Loucy (cell line): ENCODE data around the gene NR2F1-AS1.

Source experiments
- H2AFZ ChIP-seq: fragments of 200-600 bp; sonication (generic); 2 replicates; pipeline ENCODE4 v1.6.0; 2016; ENCODE audit warnings: antibody characterized with exemption, mild to moderate bottlenecking, low read length, moderate library complexity
- H3F3A ChIP-seq: fragments of 200-600 bp; 2 replicates; pipeline ENCODE4 v1.6.0; 2016; ENCODE audit warnings: antibody characterized with exemption, low read depth, mild to moderate bottlenecking
- H3K27me3 ChIP-seq: fragments of 200-600 bp; sonication (generic); 2 replicates; pipeline ENCODE4 v1.6.1; 2014; ENCODE audit warnings: low read length, mild to moderate bottlenecking; ENCODE audit not compliant: insufficient read depth, poor library complexity, severe bottlenecking
- H3K36me3 ChIP-seq: fragments of 200-600 bp; sonication (generic); 2 replicates; pipeline ENCODE4 v1.6.1; 2016; ENCODE audit warnings: low read length; ENCODE audit not compliant: insufficient read depth
- H3K4me1 ChIP-seq: fragments of 200-600 bp; sonication (generic); 2 replicates; pipeline ENCODE4 v1.5.1; 2014; ENCODE audit warnings: low read length, mild to moderate bottlenecking; ENCODE audit not compliant: insufficient read depth, poor library complexity, severe bottlenecking
- H3K4me2 ChIP-seq: fragments of 200-600 bp; sonication (generic); 2 replicates; pipeline ENCODE4 v1.6.0; 2014; ENCODE audit warnings: antibody characterized with exemption, low read length, low read depth, mild to moderate bottlenecking; ENCODE audit not compliant: poor library complexity, severe bottlenecking
- H3K4me3 ChIP-seq: fragments of 200-600 bp; sonication (generic); 2 replicates; pipeline ENCODE4 v1.5.1; 2014; ENCODE audit warnings: low read length, mild to moderate bottlenecking, mixed read lengths; ENCODE audit not compliant: poor library complexity, severe bottlenecking
- H3K79me2 ChIP-seq: fragments of 200-600 bp; sonication (generic); 2 replicates; pipeline ENCODE4 v1.6.1; 2014; ENCODE audit warnings: low read length; ENCODE audit not compliant: insufficient read depth
- H3K9ac ChIP-seq: fragments of 200-600 bp; sonication (generic); 2 replicates; pipeline ENCODE4 v1.6.0; 2014; ENCODE audit warnings: mild to moderate bottlenecking, low read depth, low read length, moderate library complexity; ENCODE audit not compliant: poor library complexity, severe bottlenecking
- H3K9me2 ChIP-seq: fragments of 200-600 bp; sonication (generic); replicated peaks from 2 replicates; pipeline ENCODE4 v1.6.1; 2016; ENCODE audit warnings: low read depth, low read length, mixed read lengths
- H3K9me3 ChIP-seq: fragments of 200-600 bp; sonication (generic); 2 replicates; pipeline ENCODE4 v1.6.1; 2014; ENCODE audit warnings: mild to moderate bottlenecking, antibody characterized with exemption, low read length, low read depth; ENCODE audit not compliant: insufficient read depth
- H4K20me1 ChIP-seq: fragments of 200-600 bp; sonication (generic); 2 replicates; pipeline ENCODE4 v1.6.0; 2014; ENCODE audit warnings: antibody characterized with exemption, low read length, mild to moderate bottlenecking; ENCODE audit not compliant: insufficient read depth, poor library complexity, severe bottlenecking
- CTCF ChIP-seq: fragments of 200-600 bp; sonication (generic); conservative IDR thresholded peaks from 2 replicates; pipeline ENCODE4 v1.5.1; 2014; ENCODE audit warnings: mild to moderate bottlenecking, antibody characterized with exemption, low read length
- EZH2phosphoT487 ChIP-seq: fragments of 200-600 bp; IDR thresholded peaks from 2 replicates; pipeline ENCODE4 v1.6.1; 2018; ENCODE audit warnings: antibody characterized with exemption, mild to moderate bottlenecking, moderate library complexity, borderline replicate concordance

The NR2F1-AS1 gene

GRCh38 chr5:93574491-93575305, 6.3 kb downstream of the NR2F1-AS1 start:
- Histone ChIP-seq H3K4me3 (no peak overlapping the region), H3K27me3 (no peaks in the 10 kb centered on the region), H3K4me1 (no peaks in the 10 kb centered on the region), H3K9me2 (no peaks in the 10 kb centered on the region), H3K79me2 (no peaks in the 10 kb centered on the region), H3K36me3 (no peaks in the 10 kb centered on the region), H3K9me3 (no peaks in the 10 kb centered on the region), H3K9ac (no peak overlapping the region), H4K20me1 (no peaks in the 10 kb centered on the region), H3F3A (no peaks in the 10 kb centered on the region), H2AFZ (no peak overlapping the region), H3K4me2 (no peak overlapping the region)
- TF ChIP-seq EZH2phosphoT487 (no peak), CTCF (no peak)

GRCh38 chr5:93573354-93574351, 7.4 kb downstream of the NR2F1-AS1 start:
- Histone ChIP-seq H3K9me3 (no peaks in the 10 kb centered on the region), H3F3A (no peaks in the 10 kb centered on the region), H3K27me3 (no peaks in the 10 kb centered on the region), H3K9me2 (no peaks in the 10 kb centered on the region), H3K4me3 (no peak overlapping the region), H3K4me1 (no peaks in the 10 kb centered on the region), H4K20me1 (no peaks in the 10 kb centered on the region), H3K9ac (no peak overlapping the region), H3K79me2 (no peaks in the 10 kb centered on the region), H3K4me2 (no peak overlapping the region), H3K36me3 (no peaks in the 10 kb centered on the region), H2AFZ (no peak overlapping the region)
- TF ChIP-seq CTCF (no peak), EZH2phosphoT487 (no peak)

GRCh38 chr5:93572608-93573353, 8.2 kb downstream of the NR2F1-AS1 start:
- TF ChIP-seq CTCF (no peak), EZH2phosphoT487 (no peak)
- Histone ChIP-seq H3K9me3 (no peaks in the 10 kb centered on the region), H3F3A (no peaks in the 10 kb centered on the region), H3K79me2 (no peaks in the 10 kb centered on the region), H3K4me1 (no peaks in the 10 kb centered on the region), H3K4me3 (no peak overlapping the region), H2AFZ (no peak overlapping the region), H4K20me1 (no peaks in the 10 kb centered on the region), H3K9ac (no peak overlapping the region), H3K9me2 (no peaks in the 10 kb centered on the region), H3K27me3 (no peaks in the 10 kb centered on the region), H3K4me2 (no peak overlapping the region), H3K36me3 (no peaks in the 10 kb centered on the region)
